Skeletal muscle tissue (tissue), 2 donors: Measurements from ENCODE around the gene CCDC182. TPM values are rescaled to one million over a fixed set of nuclear protein-coding genes. Genes with fewer than 3 reads are reported as not detected.

Source experiments
- small RNA-seq: library from RNA; depleted of rRNA; stranded (forward); fragments of <200 nt; gene quantifications from one replicate; pipeline ENCODE3, GENCODE V24; 2014
- total RNA-seq: library from RNA; depleted of rRNA; stranded (reverse); fragments of >200 nt; gene quantifications from one replicate; pipeline ENCODE4 v1.2.3, GENCODE V29; 2014

CCDC182 gene
- total RNA-seq, 1 donor from 2014 or later, result not detected

Small RNA genes lying within 50 kb of the gene (small RNA-seq; reads per million reads assigned to genes)
- not detected for gene RN7SKP94

Other genes starting within 250 kb of the CCDC182 start
- gene MRPS23, start 104.7 kb upstream of the CCDC182 start, total RNA-seq, result 10.4 TPM
- gene CUEDC1, start 210.1 kb upstream of the CCDC182 start, total RNA-seq, result 10.4 TPM
- gene VEZF1, start 243.0 kb upstream of the CCDC182 start, total RNA-seq, result 30.3 TPM